Right lobe of liver (tissue), 4 donors: ENCODE results near the gene SYNE1.

Experiments
- CTCF ChIP-seq, 4 donors: fragments of 200-600 bp in 3 of 4; fragments of 450-650 bp in 1 of 4; IDR thresholded peaks; one replicate each; pipeline versions ENCODE4 v1.5.1 to v1.8.0; 2016 to 2022; ENCODE audit warnings: antibody characterized with exemption in 4 of 4, mild to moderate bottlenecking in 2 of 4
- POLR2A ChIP-seq: fragments of 450-650 bp; IDR thresholded peaks from one replicate; pipeline ENCODE4 v1.6.1; 2017; ENCODE audit warnings: antibody characterized with exemption, mild to moderate bottlenecking
- donor health status: DM: no; HTN: no; CAD: no.
- donor health status: DM: no; HTN: no; CAD: no.
- donor health status: DM: no; HTN: yes; CAD: no.

GRCh38 chr6:152680151-152680550 is 43.0 kb upstream of the SYNE1 start:
- TF ChIP-seq CTCF (IDR thresholded peaks at IDR 0.05) (no peak), POLR2A (no peak)
